K562 (cell line): ENCODE results near the gene SDC3. TPM values are rescaled to one million over a fixed set of nuclear protein-coding genes. Genes with fewer than 3 reads are reported as not detected.

Source experiments
- E4F1 ChIP-seq: fragments of 250-450 bp; sonication (Bioruptor Pico); IDR thresholded peaks from 2 replicates; pipeline ENCODE4 v1.5.0; 2021; ENCODE audit warnings: mild to moderate bottlenecking, borderline replicate concordance
- HOXB6 ChIP-seq: fragments of 250-450 bp; sonication (Bioruptor Pico); IDR thresholded peaks from 2 replicates; pipeline ENCODE4 v1.5.1; 2022; ENCODE audit warnings: mild to moderate bottlenecking, borderline replicate concordance
- KAT8 ChIP-seq: fragments of 450-650 bp; IDR thresholded peaks from 2 replicates; pipeline ENCODE4 v1.6.1; 2016; ENCODE audit warnings: low read depth, mild to moderate bottlenecking
- MAFK ChIP-seq: IDR thresholded peaks from 2 replicates; pipeline ENCODE4 v1.6.1; 2011; ENCODE audit warnings: low read length, improper control_type of control experiment
- MEF2D ChIP-seq: conservative IDR thresholded peaks from 2 replicates; pipeline ENCODE4 v1.6.1; 2016; ENCODE audit warnings: low read depth, missing genetic modification characterization, missing compliant biosample characterization
- RNF219 ChIP-seq: fragments of 250-450 bp; sonication (Bioruptor Pico); IDR thresholded peaks from 2 replicates; pipeline ENCODE4 v1.5.0; 2022; ENCODE audit warnings: mild to moderate bottlenecking
- SRSF7 ChIP-seq: fragments of 200-400 bp; formaldehyde crosslinking; optimal IDR thresholded peaks from 2 replicates; pipeline ENCODE3; 2017; ENCODE audit warnings: mild to moderate bottlenecking, low read depth, low read length
- STAG1 ChIP-seq: sonication (generic); formaldehyde crosslinking; IDR thresholded peaks from 2 replicates; pipeline ENCODE4 v1.5.0; 2020; ENCODE audit warnings: missing genetic modification reagents, borderline replicate concordance
- TOE1 ChIP-seq, 2 experiments: fragments of 450-650 bp in 1 of 2; sonication (generic) in 1 of 2; formaldehyde crosslinking in 1 of 2; IDR thresholded peaks; 2 replicates each; pipeline versions ENCODE4 v1.7.1 to v1.8.0; 2016 to 2022; ENCODE audit warnings: borderline replicate concordance in 2 of 2, mild to moderate bottlenecking in 2 of 2, antibody characterized with exemption in 1 of 2, inconsistent platforms in 1 of 2, low read depth in 1 of 2, missing genetic modification reagents in 1 of 2, moderate library complexity in 1 of 2
- TSHZ1 ChIP-seq: fragments of 250-450 bp; sonication (Bioruptor Pico); IDR thresholded peaks from 2 replicates; pipeline ENCODE4 v1.4.0; 2020; ENCODE audit warnings: mild to moderate bottlenecking, moderate library complexity
- ZNF311 ChIP-seq: fragments of 250-450 bp; sonication (Bioruptor Pico); IDR thresholded peaks from 2 replicates; pipeline ENCODE4 v1.4.0; 2020; ENCODE audit warnings: mild to moderate bottlenecking, moderate library complexity
- polyA plus RNA-seq, 8 experiments: library from polyadenylated mRNA; depleted of rRNA in 4 of 8; stranded (reverse) in 5 of 8; unstranded in 3 of 8; fragments of >200 nt; fragmentation: Nextera tagmentation in 2 of 8; fragmentation: Illumina TruSeq in 1 of 8; extraction: Ambion mirVana in 2 of 8; extraction: Trizol in 1 of 8; gene quantifications; 2 replicates each; pipeline versions ENCODE4 v1.2.1 to v1.2.3, GENCODE V29; 2011 to 2014; ENCODE audit warnings: inconsistent platforms in 1 of 8, missing spikeins in 1 of 8
- total RNA-seq, 7 experiments: library from RNA; depleted of rRNA in 6 of 7; stranded (reverse); fragments of >200 nt in 6 of 7; fragmentation: Illumina TruSeq in 2 of 7; extraction: Trizol in 2 of 7; gene quantifications; 2 replicates each; pipeline versions ENCODE4 v1.2.1 to v1.2.3, GENCODE V29; 2011 to 2021; ENCODE audit warnings: low replicate concordance in 1 of 7

Gene SDC3
- total and polyA plus RNA-seq, 9 of the 15 experiments (the other 6 are each of a cell fraction or from before 2014, with no cell fraction given), result 0.38 to 44.1 (median 12.1) TPM

- TF ChIP-seq E4F1 (CRISPR knock-in tag) (no peak), KAT8 (no peak), TOE1 (IDR thresholded peaks at IDR 0.05; ENCODE audit: borderline replicate concordance) (no peak), TOE1 (CRISPR knock-in tag; IDR thresholded peaks at IDR 0.05; ENCODE audit: borderline replicate concordance, low read depth) (no peak), MEF2D (tag) (no peak), HOXB6 (no peak), RNF219 (CRISPR knock-in tag) (no peak), MAFK (no peak), ZNF311 (CRISPR knock-in tag) (no peak), STAG1 (CRISPR knock-in tag) (no peak), TSHZ1 (no peak), SRSF7 (no peak)
These were observed 3.6 kb downstream of the SDC3 start (continued) for GRCh38 chr1:30904962-30905335.
